HEK293T (cell line): Measurements from ENCODE around the gene C11orf97.

Experiments
- ARNT ChIP-seq: fragments of 450-650 bp; IDR thresholded peaks from 2 replicates; pipeline ENCODE4 v1.6.1; 2017; ENCODE audit warnings: mild to moderate bottlenecking
- BHLHE40 ChIP-seq: fragments of 450-650 bp; IDR thresholded peaks from 2 replicates; pipeline ENCODE4 v1.6.1; 2016; ENCODE audit warnings: mild to moderate bottlenecking, moderate library complexity, borderline replicate concordance
- CTBP1 ChIP-seq: fragments of 450-650 bp; IDR thresholded peaks from 2 replicates; pipeline ENCODE4 v1.6.1; 2016; ENCODE audit warnings: borderline replicate concordance
- ELF4 ChIP-seq: fragments of 450-650 bp; IDR thresholded peaks from 2 replicates; pipeline ENCODE4 v1.6.1; 2017; ENCODE audit warnings: antibody characterized with exemption
- FOXA1 ChIP-seq: fragments of 450-650 bp; IDR thresholded peaks from 2 replicates; pipeline ENCODE4 v1.6.1; 2016; ENCODE audit warnings: mild to moderate bottlenecking
- FOXK2 ChIP-seq: fragments of 450-650 bp; IDR thresholded peaks from 2 replicates; pipeline ENCODE4 v1.6.1; 2016; ENCODE audit warnings: mild to moderate bottlenecking
- FOXM1 ChIP-seq: fragments of 450-650 bp; IDR thresholded peaks from 2 replicates; pipeline ENCODE4 v1.6.1; 2017; ENCODE audit warnings: mild to moderate bottlenecking, borderline replicate concordance
- HDGF ChIP-seq: fragments of 450-650 bp; IDR thresholded peaks from 2 replicates; pipeline ENCODE4 v1.6.1; 2017; ENCODE audit warnings: antibody characterized with exemption, borderline replicate concordance
- LEF1 ChIP-seq: fragments of 450-650 bp; IDR thresholded peaks from 2 replicates; pipeline ENCODE4 v1.6.1; 2017; ENCODE audit warnings: mild to moderate bottlenecking, borderline replicate concordance
- NFRKB ChIP-seq: fragments of 450-650 bp; IDR thresholded peaks from 2 replicates; pipeline ENCODE4 v1.6.1; 2016; ENCODE audit warnings: mild to moderate bottlenecking, moderate library complexity
- SP1 ChIP-seq: fragments of 450-650 bp; IDR thresholded peaks from 2 replicates; pipeline ENCODE4 v1.6.1; 2017
- SUZ12 ChIP-seq: fragments of 450-650 bp; IDR thresholded peaks from 2 replicates; pipeline ENCODE4 v1.6.1; 2016; ENCODE audit warnings: mild to moderate bottlenecking
- ZNF384 ChIP-seq: fragments of 450-650 bp; IDR thresholded peaks from 2 replicates; pipeline ENCODE4 v1.6.1; 2016
- TF ChIP-seq, protein P1 (sequence below): fragments of 450-650 bp; IDR thresholded peaks from 2 replicates; pipeline ENCODE4 v1.6.1; 2016

DNA sequence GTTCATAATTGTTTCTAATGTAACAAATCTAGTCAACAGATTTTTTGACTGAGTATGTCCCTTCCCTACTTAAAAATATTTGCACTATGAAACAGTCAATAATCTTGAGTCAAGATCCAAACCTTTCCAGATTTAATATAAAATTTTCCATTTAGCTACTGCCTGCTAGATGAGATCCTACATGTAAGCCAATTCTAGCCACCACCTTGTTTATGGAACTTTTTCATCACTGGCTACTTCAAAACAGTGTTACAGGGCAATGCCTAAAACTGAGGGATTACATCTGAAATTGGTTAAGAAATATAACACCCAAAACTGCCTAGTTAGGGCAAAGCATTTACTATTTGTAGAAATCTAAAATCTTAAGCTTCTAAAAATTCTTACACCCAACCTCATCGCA is 20.9 kb downstream of the C11orf97 start:
- TF ChIP-seq FOXA1 (no peak), SP1 (no peak), CTBP1 (no peak), NFRKB (no peak), BHLHE40 (no peak), HDGF (no peak), ZNF384 (no peak), FOXK2 (no peak), ARNT (no peak), FOXM1 (no peak), ELF4 (no peak), SUZ12 (no peak), LEF1 (no peak)
- TF ChIP-seq, protein P1, sequence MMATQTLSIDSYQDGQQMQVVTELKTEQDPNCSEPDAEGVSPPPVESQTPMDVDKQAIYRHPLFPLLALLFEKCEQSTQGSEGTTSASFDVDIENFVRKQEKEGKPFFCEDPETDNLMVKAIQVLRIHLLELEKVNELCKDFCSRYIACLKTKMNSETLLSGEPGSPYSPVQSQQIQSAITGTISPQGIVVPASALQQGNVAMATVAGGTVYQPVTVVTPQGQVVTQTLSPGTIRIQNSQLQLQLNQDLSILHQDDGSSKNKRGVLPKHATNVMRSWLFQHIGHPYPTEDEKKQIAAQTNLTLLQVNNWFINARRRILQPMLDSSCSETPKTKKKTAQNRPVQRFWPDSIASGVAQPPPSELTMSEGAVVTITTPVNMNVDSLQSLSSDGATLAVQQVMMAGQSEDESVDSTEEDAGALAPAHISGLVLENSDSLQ, result no peak
